Neural progenitor cell (in vitro differentiated cells): ENCODE data around the gene CCL8.

Experiments used
- EZH2 ChIP-seq: fragments of 200-600 bp; sonication (generic); IDR thresholded peaks from 2 replicates; pipeline ENCODE4 v1.6.1; 2017; ENCODE audit warnings: antibody characterized with exemption, mild to moderate bottlenecking, moderate library complexity
- EZH2phosphoT487 ChIP-seq: fragments of 200-600 bp; sonication (generic); IDR thresholded peaks from 2 replicates; pipeline ENCODE4 v1.6.1; 2017; ENCODE audit warnings: antibody characterized with exemption
- TF ChIP-seq, protein P1 (sequence below): fragments of 200-600 bp; sonication (generic); IDR thresholded peaks from 2 replicates; pipeline ENCODE4 v1.5.1; 2017; ENCODE audit warnings: antibody characterized with exemption, mild to moderate bottlenecking

DNA sequence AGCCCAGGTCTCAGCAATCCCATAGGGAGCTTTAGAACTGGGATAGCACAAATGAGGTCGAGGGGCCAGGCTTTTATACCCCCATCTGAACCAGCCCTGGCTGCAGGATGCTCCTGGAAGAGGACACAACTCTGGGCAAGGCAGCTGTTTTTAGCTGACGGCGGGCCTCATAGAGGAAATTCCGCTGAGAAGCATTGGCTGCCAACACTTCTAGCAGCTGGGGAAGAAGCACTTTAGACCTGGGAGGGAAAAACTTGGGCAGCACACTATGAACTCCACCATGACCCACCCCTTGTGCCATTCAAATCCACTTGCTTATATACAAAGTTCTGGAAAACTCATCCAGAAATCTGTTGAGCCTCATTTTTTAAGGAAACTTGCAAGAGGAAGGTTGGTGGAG is 28.6 kb upstream of the CCL8 start:
- TF ChIP-seq, protein P1, sequence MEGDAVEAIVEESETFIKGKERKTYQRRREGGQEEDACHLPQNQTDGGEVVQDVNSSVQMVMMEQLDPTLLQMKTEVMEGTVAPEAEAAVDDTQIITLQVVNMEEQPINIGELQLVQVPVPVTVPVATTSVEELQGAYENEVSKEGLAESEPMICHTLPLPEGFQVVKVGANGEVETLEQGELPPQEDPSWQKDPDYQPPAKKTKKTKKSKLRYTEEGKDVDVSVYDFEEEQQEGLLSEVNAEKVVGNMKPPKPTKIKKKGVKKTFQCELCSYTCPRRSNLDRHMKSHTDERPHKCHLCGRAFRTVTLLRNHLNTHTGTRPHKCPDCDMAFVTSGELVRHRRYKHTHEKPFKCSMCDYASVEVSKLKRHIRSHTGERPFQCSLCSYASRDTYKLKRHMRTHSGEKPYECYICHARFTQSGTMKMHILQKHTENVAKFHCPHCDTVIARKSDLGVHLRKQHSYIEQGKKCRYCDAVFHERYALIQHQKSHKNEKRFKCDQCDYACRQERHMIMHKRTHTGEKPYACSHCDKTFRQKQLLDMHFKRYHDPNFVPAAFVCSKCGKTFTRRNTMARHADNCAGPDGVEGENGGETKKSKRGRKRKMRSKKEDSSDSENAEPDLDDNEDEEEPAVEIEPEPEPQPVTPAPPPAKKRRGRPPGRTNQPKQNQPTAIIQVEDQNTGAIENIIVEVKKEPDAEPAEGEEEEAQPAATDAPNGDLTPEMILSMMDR: no peak
- TF ChIP-seq EZH2 (no peak), EZH2phosphoT487 (no peak)
